ENCODE results near the gene GOLGA6L10. TPM values are rescaled to one million over a fixed set of nuclear protein-coding genes. Genes with fewer than 3 reads are reported as not detected.
"Not testable (repeated sequence)": the region's sequence is repeated elsewhere in the genome, so short reads cannot be mapped to it uniquely, and the experiment has no call there.

The GOLGA6L10 gene
- total and polyA plus RNA-seq, 4 donors: 0.15 to 0.67 (median 0.37) TPM

- TF ChIP-seq REST (IDR thresholded peaks at IDR 0.05): no peak
Observed at GRCh38 chr15:82397817-82398216, 48.5 kb upstream of the GOLGA6L10 start (continued).

GRCh38 chr15:82395788-82396187 lies 46.5 kb upstream of the GOLGA6L10 start:
- not testable (repeated sequence) for H3K9me3 ChIP-seq (ENCODE audit: control insufficient read depth in 4 of 4, low read length in 3 of 4); H3K27me3 ChIP-seq (ENCODE audit: control insufficient read depth in 4 of 4, insufficient read depth in 4 of 4, low read length in 3 of 4); H3K4me3 ChIP-seq (ENCODE audit: low read depth in 1 of 3, low read length in 3 of 3); H3K36me3 ChIP-seq (ENCODE audit: control insufficient read depth in 4 of 4, insufficient read depth in 3 of 4, low read depth in 1 of 4, low read length in 3 of 4); H3K27ac ChIP-seq (ENCODE audit: low read depth in 1 of 2, low read length in 2 of 2); DNase-seq (ENCODE audit: low spot score); H3K9ac ChIP-seq (ENCODE audit: low read depth in 1 of 2, low read length in 2 of 2); H3K4me1 ChIP-seq (ENCODE audit: control insufficient read depth in 4 of 4, insufficient read depth in 4 of 4, low read length in 3 of 4)
- WGBS: 89% methylated on average over 1 of the region's 4 CpGs

- H3K4me3 ChIP-seq (ENCODE audit: low read depth in 1 of 3, low read length in 3 of 3): no peak overlapping the region
- H3K4me1 ChIP-seq (ENCODE audit: control insufficient read depth in 4 of 4, insufficient read depth in 4 of 4, low read length in 3 of 4): no peaks in the 10 kb centered on the region
- no peak overlapping the region for H3K9ac ChIP-seq (ENCODE audit: low read depth in 1 of 2, low read length in 2 of 2)
- no peak for TF ChIP-seq NR2F2 (IDR thresholded peaks at IDR 0.05)
- no peak overlapping the region for H3K27ac ChIP-seq (ENCODE audit: low read depth in 1 of 2, low read length in 2 of 2)
- H3K27me3 ChIP-seq (ENCODE audit: control insufficient read depth in 4 of 4, insufficient read depth in 4 of 4, low read length in 3 of 4): no peaks in the 10 kb centered on the region
- no peaks in the 10 kb centered on the region for H3K36me3 ChIP-seq (ENCODE audit: control insufficient read depth in 4 of 4, insufficient read depth in 3 of 4, low read depth in 1 of 4, low read length in 3 of 4)
- WGBS: 96% methylated on average over 4 of the region's 4 CpGs
- no peaks in the 10 kb centered on the region for H3K9me3 ChIP-seq (ENCODE audit: control insufficient read depth in 4 of 4, low read length in 3 of 4)
- no peak for DNase-seq (ENCODE audit: low spot score)
Observed at GRCh38 chr15:82393671-82394070, 44.4 kb upstream of the GOLGA6L10 start.

GRCh38 chr15:82392077-82392476 lies 42.8 kb upstream of the GOLGA6L10 start:
- H3K27ac ChIP-seq (ENCODE audit: low read depth in 1 of 2, low read length in 2 of 2); H3K9me3 ChIP-seq (ENCODE audit: control insufficient read depth in 4 of 4, low read length in 3 of 4); DNase-seq (ENCODE audit: low spot score); H3K4me3 ChIP-seq (ENCODE audit: low read depth in 1 of 3, low read length in 3 of 3); H3K4me1 ChIP-seq (ENCODE audit: control insufficient read depth in 4 of 4, insufficient read depth in 4 of 4, low read length in 3 of 4); H3K9ac ChIP-seq (ENCODE audit: low read depth in 1 of 2, low read length in 2 of 2); H3K36me3 ChIP-seq (ENCODE audit: control insufficient read depth in 4 of 4, insufficient read depth in 3 of 4, low read depth in 1 of 4, low read length in 3 of 4); H3K27me3 ChIP-seq (ENCODE audit: control insufficient read depth in 4 of 4, insufficient read depth in 4 of 4, low read length in 3 of 4): not testable (repeated sequence)
- WGBS: 99% methylated on average over 1 of the region's 1 CpG

GRCh38 chr15:82390152-82390551 lies 40.9 kb upstream of the GOLGA6L10 start:
- H3K27me3 ChIP-seq (ENCODE audit: control insufficient read depth in 4 of 4, insufficient read depth in 4 of 4, low read length in 3 of 4); H3K9me3 ChIP-seq (ENCODE audit: control insufficient read depth in 4 of 4, low read length in 3 of 4); DNase-seq (ENCODE audit: low spot score); H3K36me3 ChIP-seq (ENCODE audit: control insufficient read depth in 4 of 4, insufficient read depth in 3 of 4, low read depth in 1 of 4, low read length in 3 of 4); H3K4me3 ChIP-seq (ENCODE audit: low read depth in 1 of 3, low read length in 3 of 3); H3K27ac ChIP-seq (ENCODE audit: low read depth in 1 of 2, low read length in 2 of 2); H3K4me1 ChIP-seq (ENCODE audit: control insufficient read depth in 4 of 4, insufficient read depth in 4 of 4, low read length in 3 of 4); H3K9ac ChIP-seq (ENCODE audit: low read depth in 1 of 2, low read length in 2 of 2): not testable (repeated sequence)
- WGBS: 96% methylated on average over 3 of the region's 3 CpGs

- H3K27me3 ChIP-seq (ENCODE audit: control insufficient read depth in 4 of 4, insufficient read depth in 4 of 4, low read length in 3 of 4); H3K4me1 ChIP-seq (ENCODE audit: control insufficient read depth in 4 of 4, insufficient read depth in 4 of 4, low read length in 3 of 4); H3K36me3 ChIP-seq (ENCODE audit: control insufficient read depth in 4 of 4, insufficient read depth in 3 of 4, low read depth in 1 of 4, low read length in 3 of 4); DNase-seq (ENCODE audit: low spot score); H3K9ac ChIP-seq (ENCODE audit: low read depth in 1 of 2, low read length in 2 of 2); H3K4me3 ChIP-seq (ENCODE audit: low read depth in 1 of 3, low read length in 3 of 3); H3K9me3 ChIP-seq (ENCODE audit: control insufficient read depth in 4 of 4, low read length in 3 of 4); H3K27ac ChIP-seq (ENCODE audit: low read depth in 1 of 2, low read length in 2 of 2): not testable (repeated sequence)
Observed at GRCh38 chr15:82387209-82387608, 37.9 kb upstream of the GOLGA6L10 start.

GRCh38 chr15:82381330-82381955 lies 32.2 kb upstream of the GOLGA6L10 start:
- H3K27ac ChIP-seq (ENCODE audit: low read depth in 1 of 2, low read length in 2 of 2); H3K4me3 ChIP-seq (ENCODE audit: low read depth in 1 of 3, low read length in 3 of 3); H3K9me3 ChIP-seq (ENCODE audit: control insufficient read depth in 4 of 4, low read length in 3 of 4); H3K36me3 ChIP-seq (ENCODE audit: control insufficient read depth in 4 of 4, insufficient read depth in 3 of 4, low read depth in 1 of 4, low read length in 3 of 4); DNase-seq (ENCODE audit: low spot score); H3K27me3 ChIP-seq (ENCODE audit: control insufficient read depth in 4 of 4, insufficient read depth in 4 of 4, low read length in 3 of 4); H3K9ac ChIP-seq (ENCODE audit: low read depth in 1 of 2, low read length in 2 of 2); H3K4me1 ChIP-seq (ENCODE audit: control insufficient read depth in 4 of 4, insufficient read depth in 4 of 4, low read length in 3 of 4): not testable (repeated sequence)
- 90% methylated on average over 10 of the region's 11 CpGs for WGBS

- not testable (repeated sequence) for DNase-seq (ENCODE audit: low spot score); H3K4me1 ChIP-seq (ENCODE audit: control insufficient read depth in 4 of 4, insufficient read depth in 4 of 4, low read length in 3 of 4); H3K9me3 ChIP-seq (ENCODE audit: control insufficient read depth in 4 of 4, low read length in 3 of 4); H3K9ac ChIP-seq (ENCODE audit: low read depth in 1 of 2, low read length in 2 of 2); H3K36me3 ChIP-seq (ENCODE audit: control insufficient read depth in 4 of 4, insufficient read depth in 3 of 4, low read depth in 1 of 4, low read length in 3 of 4); H3K27ac ChIP-seq (ENCODE audit: low read depth in 1 of 2, low read length in 2 of 2); H3K4me3 ChIP-seq (ENCODE audit: low read depth in 1 of 3, low read length in 3 of 3); H3K27me3 ChIP-seq (ENCODE audit: control insufficient read depth in 4 of 4, insufficient read depth in 4 of 4, low read length in 3 of 4)
- WGBS: 93% methylated on average over 6 of the region's 6 CpGs
Observed at GRCh38 chr15:82379552-82379951, 30.3 kb upstream of the GOLGA6L10 start.
